Stimulated activated CD8-positive, alpha-beta memory T cell treated with anti-CD3 and anti-CD28 coated beads, Interleukin-15, amount 100 ng/mL, for 48 hours (primary cell): Measurements from ENCODE around the gene CSF3R.
"Not testable (repeated sequence)": the region's sequence is repeated elsewhere in the genome, so short reads cannot be mapped to it uniquely, and the experiment has no call there.

ENCODE experiments used
- DNase-seq, 2 donors: peaks; one replicate each; pipeline ENCODE4 v3.0.0-alpha.2; 2020; ENCODE audit warnings: low read depth in 2 of 2

CSF3R gene

DNA sequence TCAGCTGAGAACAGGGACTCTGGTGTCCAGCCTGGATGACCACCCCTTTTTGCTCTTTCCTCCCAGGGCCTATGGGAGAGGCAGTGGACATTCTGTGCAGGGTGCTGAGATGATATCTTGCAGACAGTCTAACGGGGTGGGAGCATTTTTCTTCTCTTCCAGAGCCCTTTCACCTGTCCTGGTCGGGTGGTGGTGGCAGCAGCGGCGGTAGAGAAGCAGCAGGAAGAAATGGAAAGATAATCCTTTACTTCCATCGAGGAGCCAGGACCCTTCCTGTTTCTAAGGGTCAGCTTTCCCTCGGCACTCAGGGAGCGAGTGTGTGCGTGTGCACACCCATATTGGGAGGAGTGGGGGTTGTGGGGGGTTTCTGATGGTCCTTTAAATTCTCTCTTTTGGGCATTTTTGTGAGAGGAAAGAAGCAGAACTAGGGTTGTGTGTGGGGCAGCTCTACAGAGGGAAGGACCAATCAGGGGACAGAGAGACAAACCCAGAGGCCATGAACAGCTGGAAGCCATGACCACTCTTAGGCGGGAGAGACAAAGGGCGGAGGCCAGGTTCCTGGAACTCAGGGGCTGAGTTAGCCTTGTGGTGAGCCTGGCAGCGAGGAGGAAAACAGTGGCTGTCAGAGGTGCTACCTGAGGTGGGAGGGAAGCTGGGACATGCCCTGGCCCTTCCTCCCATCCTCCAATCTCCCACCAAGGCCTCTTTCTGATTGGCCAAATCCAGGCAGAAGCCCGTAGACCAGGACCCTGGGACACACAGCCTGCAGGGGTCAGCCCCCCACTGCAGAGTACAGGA lies 31.2 kb upstream of the CSF3R start:
- DNase-seq: no peak

DNA sequence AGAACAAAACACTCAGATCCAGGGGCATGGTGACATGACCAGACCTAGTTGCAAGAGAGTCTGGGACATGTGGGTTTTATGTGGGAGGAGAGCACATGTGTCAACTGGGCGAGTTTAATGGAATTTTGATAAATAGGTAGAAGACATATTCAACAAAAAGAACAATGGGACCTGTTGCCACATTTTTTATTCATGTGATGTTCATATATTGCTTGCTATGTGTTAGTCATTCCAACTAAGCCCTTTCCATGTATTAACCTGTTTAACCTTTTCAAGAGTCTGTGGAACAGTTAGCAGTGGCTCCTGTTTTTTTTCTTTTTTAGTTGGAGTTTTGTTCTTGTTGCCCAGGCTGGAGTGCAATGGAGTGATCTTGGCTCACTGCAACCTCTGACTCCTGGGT lies 30.1 kb upstream of the CSF3R start:
- DNase-seq: no peak

DNA sequence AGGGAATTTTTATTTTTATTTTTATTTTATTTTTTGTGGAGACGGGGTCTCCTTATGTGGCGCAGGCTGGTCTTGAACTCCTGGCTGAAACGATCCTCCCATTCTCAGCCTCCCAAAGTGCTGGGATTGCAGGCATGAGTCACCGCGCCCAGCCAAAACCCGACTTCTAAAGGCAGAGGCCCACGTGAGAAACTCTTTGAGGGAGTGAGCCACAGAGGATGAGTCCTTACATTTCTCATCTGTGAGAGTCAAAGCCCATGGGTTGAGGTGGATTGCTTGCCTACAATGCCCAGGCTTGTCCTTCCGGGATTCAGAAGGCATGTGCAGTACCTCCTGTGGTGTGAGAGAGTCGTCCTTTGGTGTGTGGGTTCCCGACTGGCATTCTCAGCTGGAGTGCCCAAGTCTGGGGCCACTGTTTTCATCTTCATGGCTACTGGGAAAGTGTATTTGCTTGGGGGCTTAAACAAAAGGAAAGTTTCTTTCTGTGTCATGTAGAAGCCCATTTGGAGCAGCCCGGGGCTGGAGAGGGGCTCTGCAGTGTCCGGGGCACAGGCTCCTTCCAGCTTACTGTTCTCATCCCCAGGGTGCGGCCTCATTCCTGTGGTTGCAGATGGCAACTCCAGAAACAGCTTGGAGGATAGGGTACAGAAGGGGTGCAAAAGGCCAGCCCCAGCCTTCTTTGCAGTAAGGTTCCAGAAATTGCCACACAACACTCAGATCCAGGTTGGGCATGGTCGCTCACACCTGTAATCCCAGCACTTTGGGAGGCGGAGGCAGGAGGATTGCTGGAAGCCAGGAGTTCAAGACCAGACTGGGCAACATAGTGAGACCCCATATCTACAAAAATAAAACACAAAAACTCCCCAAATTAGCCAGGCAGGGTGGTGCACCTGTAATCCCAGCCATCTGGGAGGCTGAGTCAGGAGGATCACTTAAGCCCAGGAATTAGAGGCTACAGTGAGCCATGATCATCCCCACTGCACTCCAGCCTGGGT lies 29.4 kb upstream of the CSF3R start:
- DNase-seq: no peak

DNA sequence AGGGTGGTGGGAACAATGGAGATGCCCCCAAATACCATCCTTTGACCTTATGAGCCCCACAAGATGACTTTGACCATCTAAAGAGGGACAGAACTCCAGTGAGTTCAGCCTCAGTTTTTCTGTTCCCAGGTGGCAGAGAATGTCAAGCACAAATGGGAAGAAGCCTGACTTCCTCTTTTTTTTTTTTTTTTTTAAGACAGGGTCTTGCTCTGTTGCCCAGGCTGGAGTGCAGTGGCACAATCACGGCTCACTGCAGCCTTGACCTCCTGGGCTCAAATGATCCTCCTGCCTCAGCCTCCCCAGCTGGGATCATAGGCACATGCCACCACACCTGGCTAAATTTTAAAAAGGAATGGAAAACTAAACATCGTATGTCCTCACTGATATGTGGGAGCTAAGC lies 28.5 kb upstream of the CSF3R start:
- not testable (repeated sequence) for DNase-seq

DNA sequence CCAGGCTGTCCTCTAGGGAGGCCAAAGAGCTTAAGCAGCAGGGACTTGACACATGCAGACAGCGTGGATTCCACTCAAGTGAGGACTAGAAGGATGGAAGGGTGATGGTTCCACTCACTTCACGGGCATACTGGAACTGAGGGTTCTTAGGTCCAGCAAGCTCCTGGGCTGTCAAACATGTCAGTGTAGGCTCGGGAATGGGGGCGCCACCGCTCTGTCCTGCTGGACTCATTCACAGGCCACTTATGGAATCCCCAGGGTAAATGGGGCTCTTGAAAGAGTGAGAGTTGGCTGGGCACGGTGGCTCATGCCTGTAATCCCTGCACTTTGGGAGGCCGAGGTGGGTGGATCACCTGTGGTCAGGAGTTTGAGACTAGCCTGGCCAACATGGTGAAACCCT lies 27.7 kb upstream of the CSF3R start:
- no peak for DNase-seq

DNA sequence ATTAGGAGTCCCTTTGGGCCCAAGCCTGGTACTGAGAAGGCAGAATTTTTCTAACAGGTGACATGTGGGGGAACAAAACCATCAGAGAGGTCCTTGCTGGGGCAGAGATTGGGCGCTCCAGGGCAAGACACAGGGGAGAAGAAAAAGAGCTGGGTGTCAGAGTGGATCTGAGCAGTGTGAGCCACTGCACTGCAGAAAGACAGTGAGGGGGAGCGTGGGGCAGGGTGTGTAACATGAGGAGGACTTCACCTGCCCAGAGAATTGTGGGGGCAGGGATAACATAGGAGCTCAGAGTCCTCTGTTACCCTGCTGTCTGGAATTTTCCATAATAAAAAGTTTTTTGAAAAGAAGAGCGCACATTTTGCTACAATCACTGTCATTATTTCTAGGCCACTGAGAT lies 25.5 kb upstream of the CSF3R start:
- DNase-seq: no peak

DNA sequence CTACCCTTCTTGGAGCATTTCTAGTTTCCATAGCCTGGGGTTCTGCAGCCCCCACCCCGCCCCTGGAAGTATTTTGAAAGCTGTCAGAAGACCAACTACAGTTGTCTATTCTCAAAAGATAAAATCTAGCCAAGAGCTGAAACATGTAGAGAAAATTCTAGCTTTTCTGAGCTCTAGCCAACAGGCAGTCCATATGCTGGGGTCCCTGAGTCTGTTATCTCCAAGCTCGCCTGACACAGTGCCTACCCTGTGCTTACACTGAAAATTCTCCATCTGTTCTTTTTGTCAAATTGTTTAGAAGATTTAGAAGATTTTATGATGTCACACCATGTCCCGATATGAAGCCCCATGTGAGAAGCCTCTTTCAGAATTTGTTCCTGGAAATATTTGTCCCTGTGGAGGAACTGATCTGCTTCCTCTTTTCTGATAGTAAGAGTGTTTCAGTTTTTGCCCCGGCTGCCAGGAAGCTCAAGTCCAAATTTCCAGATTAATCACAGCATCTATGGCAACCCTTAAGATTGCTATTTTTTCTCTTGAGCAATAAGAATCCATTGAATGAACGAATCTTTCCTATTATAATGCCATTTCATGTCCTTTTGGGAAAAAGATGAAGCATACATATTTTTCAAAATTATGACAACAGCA lies 23.7 kb upstream of the CSF3R start:
- no peak for DNase-seq

DNA sequence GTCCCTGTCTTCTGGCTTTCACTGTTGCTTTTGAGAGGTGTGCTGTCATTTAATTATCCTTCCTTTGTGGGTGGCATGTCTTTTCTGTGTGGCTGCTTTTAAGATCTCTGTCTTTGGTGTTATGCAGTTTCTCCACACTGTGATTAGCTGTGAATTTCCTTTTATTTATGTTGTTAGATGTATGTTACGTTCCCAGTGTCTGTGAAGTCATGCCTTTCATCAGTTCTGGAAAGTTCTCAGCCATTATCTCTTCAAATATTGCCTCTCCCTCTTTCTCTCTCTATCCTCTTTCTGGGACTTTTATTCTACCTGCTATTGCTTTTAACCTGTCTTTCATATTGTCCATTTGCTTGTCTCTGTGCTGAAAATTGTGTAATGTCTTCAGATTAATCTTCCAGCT lies 21.0 kb upstream of the CSF3R start:
- DNase-seq: no peak

DNA sequence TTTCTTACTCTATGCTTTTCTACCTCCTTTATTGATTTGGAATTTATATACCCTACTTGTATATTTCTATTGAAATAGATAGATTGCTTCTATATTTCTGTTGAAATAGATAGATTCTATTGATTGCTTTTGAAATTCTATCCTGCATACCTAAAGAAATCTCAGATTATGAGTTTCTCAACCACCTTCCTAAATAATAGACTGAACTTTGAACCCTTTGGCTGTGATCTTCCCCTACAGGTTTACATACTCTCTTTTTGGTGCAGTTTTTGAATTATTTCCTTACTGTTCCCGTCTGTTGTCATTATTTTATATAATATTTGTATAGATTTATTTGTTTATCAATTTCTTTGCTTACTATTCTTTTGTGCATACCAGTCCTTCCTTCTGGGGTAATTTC lies 20.4 kb upstream of the CSF3R start:
- DNase-seq: no peak

DNA sequence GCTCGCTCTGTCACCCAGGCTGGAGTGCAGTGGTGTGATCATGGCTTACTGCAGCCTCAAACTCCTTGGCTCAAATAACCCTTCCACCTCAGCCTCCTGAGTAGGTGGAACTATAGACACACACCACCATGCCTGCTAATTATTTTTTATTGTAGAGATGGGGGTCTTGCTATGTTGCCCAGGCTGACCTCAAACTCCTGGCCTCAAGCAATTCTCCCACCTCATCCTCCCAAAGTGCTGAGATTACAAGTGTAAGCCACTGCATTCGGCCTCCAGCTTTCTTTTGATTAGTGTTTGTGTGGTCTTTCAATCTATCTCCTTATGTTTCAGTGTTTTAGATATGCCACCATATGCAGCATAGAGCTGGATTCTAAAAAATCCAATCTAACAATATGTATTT lies 19.9 kb upstream of the CSF3R start:
- no peak for DNase-seq

DNA sequence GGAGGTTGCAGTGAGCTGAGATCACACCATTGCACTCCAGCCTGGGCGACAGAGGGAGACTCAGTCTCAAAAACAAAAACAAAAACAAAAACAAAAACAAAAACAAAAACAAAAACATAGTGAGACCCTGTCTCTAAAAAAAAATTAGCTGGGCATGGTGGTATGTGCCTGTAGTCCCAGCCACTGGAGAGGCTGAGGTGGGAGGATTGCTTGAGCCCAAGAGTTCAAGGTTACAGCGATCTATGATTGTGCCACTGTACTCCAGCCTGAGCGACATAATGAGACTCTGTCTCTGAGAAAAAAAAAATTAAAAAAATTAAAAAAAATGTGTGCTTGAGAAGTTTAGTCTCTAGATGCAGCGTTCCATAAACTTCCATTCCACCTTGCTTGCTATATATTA lies 19.2 kb upstream of the CSF3R start:
- not testable (repeated sequence) for DNase-seq

DNA sequence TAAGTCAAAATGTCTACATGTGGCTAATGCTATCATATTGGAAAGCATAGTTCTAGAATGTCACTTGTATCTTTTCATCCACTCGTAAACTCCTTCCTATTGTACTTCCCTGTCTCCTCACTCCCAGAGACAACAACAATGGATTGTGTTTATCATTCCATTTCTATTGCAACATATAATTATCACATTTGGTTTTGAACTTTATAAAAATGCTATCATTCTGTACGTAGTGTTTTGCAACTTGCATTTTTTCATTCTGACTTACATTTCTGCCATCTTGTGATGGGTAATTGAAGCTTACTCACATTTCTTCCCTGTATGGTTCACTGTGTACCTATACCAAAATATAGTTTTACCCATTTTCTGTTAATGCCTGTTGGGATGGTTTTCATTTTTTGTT lies 14.5 kb upstream of the CSF3R start:
- no peak for DNase-seq

DNA sequence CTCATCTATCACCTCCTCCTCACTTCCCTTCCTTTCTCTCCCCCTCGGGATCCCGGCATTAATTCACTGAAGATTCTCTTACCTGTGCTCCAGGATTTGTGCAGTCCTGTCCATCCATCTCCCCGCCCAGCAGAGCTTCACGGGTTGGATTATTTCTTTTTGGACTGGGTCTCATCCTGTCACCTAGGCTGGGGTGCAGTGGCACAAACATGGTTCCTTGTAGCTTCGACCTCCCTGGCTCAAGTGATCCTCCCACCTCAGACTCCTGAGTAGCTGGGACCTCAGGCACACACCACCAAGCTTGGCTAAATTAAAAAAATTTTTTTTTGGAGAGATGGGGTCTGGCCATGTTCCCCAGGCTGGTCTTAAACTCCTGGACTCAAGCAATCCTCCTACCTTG lies 12.3 kb upstream of the CSF3R start:
- no peak for DNase-seq

DNA sequence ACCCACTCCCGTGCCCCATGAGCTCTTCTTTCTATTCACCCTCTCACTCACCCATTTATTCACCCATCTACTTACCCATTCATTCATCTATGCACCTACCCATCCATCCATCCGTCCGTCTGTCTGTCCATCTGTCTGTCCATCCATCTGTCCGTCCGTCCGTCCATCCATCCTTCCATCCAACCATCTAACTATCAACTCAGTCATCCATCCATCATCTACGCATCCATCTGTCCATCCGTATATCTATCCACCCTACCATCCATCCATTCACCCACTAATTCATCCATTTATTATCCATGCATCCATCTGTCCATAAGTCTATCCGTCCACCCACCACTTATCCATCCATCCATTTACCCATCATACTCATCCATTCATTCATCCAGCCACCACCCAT lies 10.8 kb upstream of the CSF3R start:
- no peak for DNase-seq

DNA sequence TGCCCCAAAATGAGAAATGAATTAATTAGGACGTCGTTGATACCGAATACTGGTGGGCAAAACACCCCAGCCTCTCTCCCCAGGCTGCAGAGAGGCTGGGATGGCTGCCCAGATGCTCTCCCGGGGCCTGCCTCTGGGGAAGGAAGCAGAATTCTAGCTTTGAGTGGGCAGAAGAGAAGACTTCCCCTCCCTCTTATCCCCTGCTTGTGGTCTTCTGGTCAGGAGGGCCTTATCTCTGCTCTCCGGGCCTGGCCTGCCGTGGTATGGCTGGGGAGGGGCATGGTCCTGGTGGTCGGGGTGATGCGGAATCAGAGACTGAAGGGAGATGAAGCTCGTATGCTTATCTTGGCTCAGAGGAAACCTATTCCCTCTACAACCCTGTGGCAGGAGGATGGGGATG lies 9.8 kb upstream of the CSF3R start:
- no peak for DNase-seq

DNA sequence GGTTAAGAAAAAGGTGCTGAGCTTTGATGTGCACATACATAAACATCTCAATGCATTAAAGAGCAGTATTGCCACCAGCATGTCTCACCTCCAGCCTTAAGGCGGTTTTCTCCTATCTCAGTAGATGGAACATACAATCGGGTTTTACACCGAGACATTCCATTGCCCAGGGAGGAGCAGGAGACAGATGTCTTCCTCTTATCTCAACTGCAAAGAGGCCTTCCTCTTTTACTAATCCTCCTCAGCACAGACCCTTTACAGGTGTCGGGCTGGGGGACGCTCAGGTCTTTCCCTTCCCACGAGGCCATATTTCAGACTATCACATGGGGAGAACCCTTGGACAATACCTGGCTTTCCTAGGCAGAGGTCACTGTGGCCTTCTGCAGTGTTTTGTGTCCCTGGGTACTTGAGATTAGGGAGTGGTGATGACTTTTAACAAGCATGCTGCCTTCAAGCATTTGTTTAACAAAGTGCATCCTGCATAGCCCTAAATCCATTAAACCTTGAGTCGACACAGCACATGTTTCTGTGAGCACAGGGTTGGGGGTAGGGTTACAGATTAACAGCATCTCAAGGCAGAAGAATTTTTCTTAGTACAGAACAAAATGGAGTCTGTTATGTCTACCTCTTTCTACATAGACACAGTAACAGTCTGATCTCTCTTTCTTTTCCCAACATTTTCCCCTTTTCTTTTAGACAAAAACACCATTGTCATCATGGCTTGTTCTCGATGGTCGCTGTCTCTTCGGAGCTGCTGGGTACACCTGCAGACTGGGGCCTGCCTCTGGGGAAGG lies 6.7 kb upstream of the CSF3R start:
- DNase-seq: not testable (repeated sequence)

DNA sequence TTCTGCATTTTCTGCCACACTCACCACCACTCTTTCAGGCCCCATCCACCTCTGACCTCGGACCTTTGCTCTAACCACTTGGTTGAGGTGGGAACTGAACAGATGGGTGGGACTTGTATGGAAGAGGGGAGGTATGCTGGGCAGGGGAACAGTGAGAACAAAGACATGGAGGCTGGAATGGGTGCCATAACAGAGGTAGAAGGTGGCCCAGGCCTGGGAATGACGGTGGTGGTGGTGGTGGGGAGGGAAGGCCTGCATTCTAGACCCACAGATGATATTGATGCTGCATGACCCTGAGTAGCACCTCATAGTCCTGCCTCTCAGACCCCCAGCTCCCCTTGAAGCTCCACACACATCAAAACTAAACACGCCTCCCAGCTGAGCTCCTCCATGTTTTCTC lies 5.2 kb upstream of the CSF3R start:
- DNase-seq: no peak

DNA sequence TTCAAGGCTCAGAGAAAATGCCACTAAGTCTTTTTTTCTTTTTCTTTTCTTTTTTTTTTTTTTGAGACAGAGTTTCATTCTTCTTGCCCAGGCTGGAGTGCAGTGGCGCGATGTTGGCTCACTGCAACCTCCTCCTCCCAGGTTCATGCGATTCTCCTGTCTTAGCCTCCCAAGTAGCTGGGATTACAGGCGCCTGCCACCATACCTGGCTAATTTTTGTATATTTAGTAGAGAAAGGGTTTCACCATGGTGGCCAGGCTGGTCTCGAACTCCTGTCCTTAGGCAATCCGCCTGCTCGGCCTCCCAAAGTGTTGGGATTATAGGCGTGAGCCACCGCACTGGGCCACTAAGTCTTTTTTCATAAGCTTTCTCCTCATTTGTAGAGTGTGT lies 4.6 kb upstream of the CSF3R start:
- DNase-seq: not testable (repeated sequence)

DNA sequence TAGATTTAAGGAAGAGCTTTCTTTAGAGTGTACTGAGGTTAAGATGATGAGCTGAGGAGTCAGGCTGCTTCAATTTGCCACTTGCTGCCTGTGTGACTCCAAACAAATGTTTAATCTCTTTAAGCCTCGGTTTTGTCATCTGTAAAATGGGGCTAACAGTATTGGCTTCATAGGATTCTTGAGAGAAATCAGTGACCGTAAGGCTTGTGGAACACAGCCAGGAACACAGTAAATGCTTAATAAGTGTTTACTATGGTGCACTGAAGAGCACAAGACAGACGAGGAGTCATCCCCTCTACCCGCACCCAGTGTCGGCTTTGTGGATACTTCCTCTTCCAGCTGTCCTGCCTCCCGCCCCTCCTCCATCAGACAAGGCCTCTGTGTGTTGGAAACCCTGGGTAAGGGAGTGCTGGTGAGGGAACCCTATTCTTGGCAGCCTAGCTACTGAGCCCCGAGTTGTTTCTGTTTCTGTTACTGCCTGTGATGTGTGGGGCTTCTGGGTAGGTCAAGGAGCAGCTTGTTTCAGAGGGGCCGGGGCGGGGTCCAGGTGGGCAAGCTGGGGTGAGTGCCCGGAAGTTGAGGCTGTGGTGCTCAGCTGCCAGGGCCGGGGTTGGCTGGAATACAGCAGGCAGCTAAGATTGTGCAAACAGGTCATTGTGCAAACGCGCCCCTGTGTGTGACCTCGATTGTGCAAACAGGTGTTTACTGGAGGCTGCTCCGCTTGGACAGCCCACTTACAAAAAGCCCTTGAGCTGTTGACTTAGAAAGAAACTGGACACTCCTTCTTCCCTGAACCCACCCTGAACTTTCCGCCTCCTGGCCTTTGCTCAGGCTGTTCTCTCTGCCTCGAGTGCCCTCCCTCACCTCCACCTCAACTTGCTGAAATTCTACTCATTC lies 4.0 kb upstream of the CSF3R start:
- no peak for DNase-seq

DNA sequence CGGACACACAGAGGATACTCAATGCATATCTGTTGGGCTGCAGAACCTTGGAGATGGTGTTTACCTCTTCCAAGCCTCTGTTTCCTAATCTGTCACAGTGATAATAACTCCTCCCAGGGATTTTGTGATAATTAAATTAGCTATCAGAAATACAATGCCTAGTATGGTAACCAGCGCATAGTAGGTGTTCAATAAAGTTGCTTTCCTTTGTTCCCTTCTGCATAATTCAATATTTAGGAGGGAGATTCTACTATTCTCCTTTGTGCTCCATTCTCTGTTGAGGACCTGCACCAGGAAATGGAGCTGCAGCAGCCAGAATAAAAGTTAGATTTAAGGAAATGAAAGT lies 3.4 kb upstream of the CSF3R start:
- no peak for DNase-seq

DNA sequence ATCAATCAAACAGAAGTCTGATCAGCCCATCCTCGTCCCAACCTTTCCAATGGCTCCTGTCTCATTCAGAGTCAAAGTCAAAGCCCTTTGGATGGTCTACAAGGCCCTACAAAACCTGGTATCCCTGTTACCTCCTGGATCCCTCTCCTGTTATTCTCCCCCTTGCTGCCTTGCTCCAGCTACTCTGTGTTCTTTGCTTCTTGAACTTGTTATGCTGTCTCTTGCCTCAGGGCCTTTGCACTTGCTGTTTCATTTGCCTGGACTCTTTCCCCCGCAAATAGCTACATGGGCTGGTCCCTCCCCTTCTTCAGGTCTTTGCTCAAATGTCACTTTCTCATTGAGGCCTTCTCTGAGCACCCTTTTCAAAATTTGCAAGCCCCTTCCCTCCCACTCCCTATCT lies 1.4 kb upstream of the CSF3R start:
- no peak for DNase-seq
